Measurements from ENCODE around the gene CSTF2T.

The CSTF2T gene, protein sequence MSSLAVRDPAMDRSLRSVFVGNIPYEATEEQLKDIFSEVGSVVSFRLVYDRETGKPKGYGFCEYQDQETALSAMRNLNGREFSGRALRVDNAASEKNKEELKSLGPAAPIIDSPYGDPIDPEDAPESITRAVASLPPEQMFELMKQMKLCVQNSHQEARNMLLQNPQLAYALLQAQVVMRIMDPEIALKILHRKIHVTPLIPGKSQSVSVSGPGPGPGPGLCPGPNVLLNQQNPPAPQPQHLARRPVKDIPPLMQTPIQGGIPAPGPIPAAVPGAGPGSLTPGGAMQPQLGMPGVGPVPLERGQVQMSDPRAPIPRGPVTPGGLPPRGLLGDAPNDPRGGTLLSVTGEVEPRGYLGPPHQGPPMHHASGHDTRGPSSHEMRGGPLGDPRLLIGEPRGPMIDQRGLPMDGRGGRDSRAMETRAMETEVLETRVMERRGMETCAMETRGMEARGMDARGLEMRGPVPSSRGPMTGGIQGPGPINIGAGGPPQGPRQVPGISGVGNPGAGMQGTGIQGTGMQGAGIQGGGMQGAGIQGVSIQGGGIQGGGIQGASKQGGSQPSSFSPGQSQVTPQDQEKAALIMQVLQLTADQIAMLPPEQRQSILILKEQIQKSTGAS

DNA sequence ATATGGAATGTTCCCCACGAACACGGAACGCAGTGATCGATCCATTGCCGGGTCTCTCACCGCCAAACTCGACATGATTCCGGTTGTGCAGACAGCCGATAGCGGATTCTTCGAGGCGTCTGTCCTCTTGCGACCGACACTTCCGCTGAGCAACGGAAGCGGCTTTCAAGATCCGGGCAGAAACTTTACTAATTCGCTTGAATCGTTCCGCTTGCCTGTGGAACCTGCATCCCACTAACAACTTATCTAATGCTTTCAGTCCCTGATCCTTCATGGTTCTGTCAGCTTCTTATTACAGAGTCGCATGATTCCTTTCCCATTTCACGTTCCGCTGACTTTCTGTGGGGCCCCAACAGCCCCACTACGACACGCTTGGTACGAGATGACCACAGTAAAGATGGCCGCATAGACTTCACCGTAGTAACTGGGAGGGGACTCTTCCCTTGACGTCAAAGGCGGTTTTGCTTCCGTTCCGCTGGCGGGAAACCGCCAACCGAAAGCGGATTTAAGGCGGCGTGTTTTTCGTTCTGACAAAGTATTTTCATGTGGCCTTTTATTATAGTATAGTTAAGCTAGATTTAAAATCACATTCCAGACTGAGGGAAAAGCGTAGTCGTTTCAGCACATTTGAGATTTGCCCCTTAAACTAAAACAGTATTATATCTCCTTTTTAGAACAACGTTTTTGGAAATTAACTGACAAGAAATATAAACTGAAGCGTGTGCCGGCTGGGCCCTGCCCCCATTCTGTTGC, at the start of gene CSTF2T:
Gene CSTF2T (minus strand): TSS at position 121 of the 753 bp plus-strand sequence. CDS start 46 bp downstream, at position 75.
- DNase-seq (ENCODE audit: low read depth in 2 of 3, low spot score in 2 of 3) = peak; percentile 59 to 85 (median 75)

DNA sequence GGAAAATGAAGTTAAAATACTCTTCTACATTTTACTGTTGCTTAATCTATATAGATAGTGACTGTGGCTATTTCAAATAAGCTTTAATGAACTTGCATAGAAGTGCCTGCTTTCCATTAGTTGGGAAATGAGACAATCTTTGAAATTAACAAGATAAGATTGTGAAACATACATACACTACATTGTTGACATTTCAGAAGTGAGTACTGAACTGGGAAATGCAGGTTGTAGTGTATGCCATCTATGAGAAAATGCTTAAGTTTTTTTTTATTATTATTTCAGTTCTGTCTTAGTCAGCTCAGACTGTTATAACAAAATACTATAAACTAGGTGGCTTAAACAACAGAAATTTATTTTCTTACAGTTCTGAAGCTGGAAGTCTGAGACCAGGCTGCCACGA, 49.6 kb upstream of the CSTF2T start:
- no peak for DNase-seq (ENCODE audit: low read depth in 2 of 3, low spot score in 2 of 3)

DNA sequence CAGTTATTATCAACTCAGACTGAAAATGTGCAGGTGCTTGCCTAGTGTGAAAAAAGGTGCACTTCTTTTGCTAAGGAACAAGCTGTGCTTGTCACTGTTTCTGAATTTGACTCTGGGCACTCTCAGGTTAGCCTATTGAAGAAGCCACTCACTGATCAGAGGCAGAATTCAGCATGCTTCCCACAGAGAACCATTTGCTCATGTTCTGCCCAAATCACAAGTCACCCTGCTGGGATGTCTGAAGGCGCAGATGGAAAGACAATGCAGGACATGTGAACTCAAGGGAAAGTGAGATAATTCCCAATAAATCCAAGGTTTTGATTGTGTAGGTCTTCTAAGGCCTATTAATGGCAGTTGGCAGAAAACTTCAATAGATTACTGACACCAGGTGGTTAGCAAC, 47.8 kb upstream of the CSTF2T start:
- no peak for DNase-seq (ENCODE audit: low read depth in 2 of 3, low spot score in 2 of 3)

DNA sequence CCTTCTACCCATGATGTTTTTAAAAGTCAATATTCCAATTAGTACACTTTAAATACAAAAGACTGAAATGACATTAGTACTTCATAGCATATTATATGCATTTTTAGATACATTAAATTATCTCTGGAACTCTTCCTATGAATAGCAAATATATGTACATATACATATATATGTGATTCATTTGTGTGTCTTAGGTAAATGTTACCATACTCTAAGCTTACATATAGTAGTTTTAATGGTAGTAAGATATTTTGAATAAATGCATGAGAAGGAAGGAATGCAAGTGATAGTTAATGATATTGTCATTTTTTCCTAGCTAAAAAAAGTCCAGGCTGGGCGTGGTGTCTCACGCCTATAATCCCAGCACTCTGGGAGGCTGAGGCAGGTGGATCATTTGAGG, 46.0 kb upstream of the CSTF2T start:
- DNase-seq (ENCODE audit: low read depth in 2 of 3, low spot score in 2 of 3) = no peak

DNA sequence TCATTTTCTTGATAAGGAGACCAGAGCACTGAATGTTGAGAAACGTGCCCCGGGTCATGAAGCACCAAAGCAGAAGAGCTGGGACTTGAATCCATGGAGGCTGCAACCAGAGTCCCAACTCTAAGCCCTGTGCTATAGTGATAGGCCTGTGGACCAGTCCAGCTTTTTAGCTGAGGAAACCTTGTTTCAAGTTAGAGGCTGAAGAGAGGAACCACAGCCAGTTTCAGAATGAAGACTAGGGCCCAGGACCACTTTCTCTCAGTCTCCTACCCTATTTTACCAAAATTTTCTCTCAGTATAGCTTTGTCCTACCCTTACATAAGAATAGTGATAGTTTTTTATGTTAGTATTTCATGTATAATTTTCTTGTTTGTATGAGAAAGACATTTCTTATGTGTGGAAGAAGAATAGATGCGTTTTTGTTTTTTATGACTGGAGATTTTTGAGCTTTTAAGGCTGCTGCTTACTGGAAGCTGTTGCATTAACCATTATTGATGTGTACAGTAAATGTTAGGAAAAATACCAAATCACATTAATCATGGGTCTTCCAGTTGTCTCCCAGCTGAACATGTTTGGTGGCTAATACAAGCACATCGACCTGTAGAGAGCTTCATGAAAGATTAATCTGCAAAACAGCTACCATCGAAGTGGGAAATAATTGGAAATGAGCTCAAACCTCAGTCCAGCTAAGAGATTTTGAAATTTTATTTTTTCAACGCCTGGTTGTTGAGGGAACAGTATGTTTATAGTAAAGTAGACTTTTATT, 45.0 kb upstream of the CSTF2T start:
- no peak for DNase-seq (ENCODE audit: low read depth in 2 of 3, low spot score in 2 of 3)

DNA sequence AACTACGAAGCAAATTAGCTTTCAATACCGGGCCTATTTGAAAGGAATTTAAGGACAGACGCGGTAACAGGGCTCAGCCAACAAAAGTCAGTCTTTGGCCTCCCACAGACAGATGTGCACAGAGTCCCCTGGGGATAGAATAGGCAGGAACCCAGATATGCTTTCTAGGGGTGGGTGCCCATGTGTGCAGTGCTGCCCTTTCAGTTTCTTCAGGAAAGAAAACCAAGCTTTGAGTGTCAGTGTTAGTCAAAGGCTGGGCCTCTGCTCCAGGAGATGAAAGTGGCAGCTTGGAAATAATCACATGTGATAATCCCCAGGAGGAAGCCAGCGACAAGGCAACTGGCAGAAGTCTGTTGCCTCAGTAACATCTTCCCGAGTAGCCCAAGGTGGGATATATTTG, 43.8 kb upstream of the CSTF2T start:
- no peak for DNase-seq (ENCODE audit: low read depth in 2 of 3, low spot score in 2 of 3)

DNA sequence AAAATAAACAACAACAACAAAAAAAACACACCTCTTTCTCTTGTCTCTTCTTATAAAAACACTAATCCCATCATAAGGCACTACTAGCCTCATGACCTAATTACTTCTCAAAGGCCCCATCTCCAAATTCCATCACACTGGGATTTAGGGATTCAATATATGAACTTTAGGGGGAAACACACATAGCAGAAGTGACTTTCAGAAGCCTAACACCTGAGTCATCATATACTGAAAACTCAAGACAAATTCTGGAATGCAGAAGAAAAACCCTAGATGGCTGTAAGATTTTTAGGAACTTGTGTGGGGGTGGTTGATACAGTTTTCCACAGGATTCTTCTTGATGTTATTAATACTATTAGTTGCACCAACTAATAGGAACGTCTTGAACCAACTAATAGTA, 33.7 kb upstream of the CSTF2T start:
- DNase-seq (ENCODE audit: low read depth in 2 of 3, low spot score in 2 of 3) = no peak

DNA sequence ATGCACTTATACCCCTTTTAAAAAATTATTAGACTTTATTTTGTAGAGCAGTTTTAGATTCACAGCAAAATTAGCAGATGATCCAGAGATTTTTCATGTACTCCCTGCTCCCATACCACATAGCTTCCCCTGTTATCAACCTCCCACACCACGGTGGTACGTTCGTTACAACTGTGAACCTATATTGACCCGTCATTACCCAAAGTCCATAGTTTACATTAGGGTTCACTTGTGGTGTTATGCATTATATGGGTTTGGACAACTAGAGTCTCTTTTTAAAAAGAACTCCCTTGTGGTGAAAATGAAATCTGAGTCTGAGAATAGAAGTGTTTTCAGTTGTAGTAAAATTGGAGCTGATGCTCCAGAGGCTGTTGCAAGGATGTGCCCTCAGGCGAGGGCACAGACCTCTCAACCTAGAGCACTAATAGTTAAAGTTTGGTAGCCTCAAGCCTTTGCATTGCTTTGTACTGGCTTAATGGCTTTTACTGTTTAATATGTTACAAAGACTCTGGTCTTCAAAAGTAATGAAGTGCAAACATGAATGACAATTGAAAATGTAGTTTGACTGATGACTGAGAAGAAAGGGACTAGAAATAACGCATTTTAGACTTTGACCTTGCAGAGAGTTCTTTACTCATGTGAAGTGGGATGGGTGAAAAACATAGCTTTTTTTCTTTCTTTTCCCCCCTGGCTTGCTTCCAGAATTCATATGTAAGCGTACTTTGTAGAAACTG, 30.6 kb upstream of the CSTF2T start:
- no peak for DNase-seq (ENCODE audit: low read depth in 2 of 3, low spot score in 2 of 3)

DNA sequence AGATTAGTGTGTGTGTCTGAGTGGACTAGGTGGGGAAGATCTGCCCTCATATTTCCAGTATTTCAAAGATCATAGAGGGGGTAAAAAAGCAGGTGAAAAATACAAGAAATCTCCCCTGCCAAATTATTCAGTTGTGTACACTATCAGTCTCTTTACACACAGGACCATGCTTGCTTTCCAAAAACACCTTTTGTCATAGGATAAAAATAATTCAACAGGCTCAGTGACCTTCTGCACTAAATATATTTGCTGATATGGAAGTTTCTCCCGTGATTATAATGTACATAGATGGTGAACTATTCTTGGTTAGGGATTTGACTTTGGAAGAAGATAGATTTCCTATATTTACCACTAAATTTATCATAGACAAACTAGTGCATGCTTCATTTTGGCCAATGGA, 24.6 kb upstream of the CSTF2T start:
- DNase-seq (ENCODE audit: low read depth in 2 of 3, low spot score in 2 of 3) = no peak

DNA sequence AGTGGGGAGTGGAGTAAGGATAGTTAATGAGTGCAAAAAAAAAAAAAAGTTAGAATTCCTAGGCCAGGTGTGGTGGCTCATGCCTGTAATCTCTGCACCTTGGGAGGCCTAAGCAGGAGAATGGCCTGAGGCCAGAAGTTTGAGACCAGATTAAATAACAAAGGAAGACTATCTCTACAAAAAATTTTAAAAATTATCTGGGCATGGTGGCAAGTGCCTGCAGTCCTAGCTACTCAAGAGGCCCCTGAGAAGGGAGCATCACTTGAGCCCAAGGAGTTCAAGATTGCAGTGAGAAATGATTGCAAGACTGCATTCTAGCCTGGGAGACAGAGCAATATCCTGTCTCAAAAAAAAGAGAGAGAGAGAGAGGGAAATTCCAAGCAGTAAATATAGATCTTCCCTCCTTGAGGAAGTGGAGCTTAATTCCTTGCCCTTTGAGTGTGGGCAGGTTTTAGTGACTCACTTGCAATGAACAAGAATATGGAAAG, 19.5 kb upstream of the CSTF2T start:
- no peak for DNase-seq (ENCODE audit: low read depth in 2 of 3, low spot score in 2 of 3)

DNA sequence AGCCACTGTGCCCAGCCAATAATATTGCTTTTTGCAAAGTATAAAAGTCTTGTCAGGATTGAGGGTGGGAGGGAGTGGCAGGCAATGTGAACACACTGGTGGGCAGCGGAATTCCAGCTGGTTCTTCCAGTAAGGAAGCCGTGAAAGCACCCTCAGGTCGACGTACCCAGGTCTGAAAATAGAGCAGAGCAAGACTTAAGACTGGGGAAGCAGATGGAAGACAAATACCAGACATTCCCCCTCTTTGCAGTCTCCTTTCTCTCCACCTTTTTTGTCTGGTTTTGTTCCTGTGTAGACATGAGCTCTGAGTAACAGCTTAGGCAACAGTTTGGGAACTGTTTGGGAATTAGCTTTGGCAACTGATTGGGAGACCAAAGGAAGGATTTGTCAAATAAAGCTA, 17.6 kb upstream of the CSTF2T start:
- no peak for DNase-seq (ENCODE audit: low read depth in 2 of 3, low spot score in 2 of 3)

DNA sequence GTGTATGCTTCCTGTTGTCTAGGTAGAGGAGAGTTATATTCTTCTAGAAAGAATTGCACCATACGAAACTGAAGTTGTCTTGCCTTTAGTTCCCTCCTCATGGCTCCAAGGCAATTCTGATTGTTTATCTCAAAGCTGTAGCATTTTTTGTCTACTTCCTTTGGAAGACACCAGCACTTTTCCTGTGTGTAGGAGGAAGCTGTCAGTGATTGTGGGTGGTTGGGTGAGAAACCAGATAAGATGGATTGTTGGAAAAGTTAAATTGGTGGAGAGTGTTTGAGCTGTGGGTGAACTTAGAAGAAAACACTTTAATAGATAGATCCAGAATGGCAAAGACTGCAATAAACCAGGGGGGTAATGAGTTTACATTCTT, 12.1 kb upstream of the CSTF2T start:
- DNase-seq (ENCODE audit: low read depth in 2 of 3, low spot score in 2 of 3) = no peak

DNA sequence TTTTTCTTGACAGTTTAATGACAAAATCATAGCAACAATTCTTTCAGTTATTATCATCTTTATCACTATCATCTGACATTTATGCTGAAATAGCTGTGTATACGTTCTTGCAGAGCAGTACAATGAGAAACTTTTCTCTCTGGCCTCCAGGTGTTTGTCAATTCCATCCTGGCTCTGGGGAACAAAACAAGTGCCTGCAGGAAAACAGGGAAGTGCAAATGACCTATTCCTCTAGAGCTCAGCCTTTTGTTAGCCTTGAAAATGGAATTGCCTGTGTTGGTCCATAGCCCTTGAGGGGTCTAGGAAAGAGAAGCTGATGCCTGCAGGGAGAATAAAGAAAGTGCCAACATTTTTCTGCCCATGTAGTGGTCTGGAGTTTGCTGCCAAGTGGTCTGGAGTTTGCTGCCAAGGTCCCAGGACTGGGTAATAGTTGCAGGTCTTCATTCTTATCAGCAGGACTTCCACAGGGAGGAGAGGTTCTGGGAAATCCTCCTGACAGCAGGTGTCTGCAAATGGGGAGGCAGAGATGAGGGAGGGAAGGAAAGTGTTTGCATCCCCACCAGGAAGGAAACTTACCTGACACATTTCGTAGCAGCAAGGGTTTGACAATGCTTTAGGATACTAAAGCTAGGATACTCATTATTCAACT, 10.1 kb upstream of the CSTF2T start:
- no peak for DNase-seq (ENCODE audit: low read depth in 2 of 3, low spot score in 2 of 3)

DNA sequence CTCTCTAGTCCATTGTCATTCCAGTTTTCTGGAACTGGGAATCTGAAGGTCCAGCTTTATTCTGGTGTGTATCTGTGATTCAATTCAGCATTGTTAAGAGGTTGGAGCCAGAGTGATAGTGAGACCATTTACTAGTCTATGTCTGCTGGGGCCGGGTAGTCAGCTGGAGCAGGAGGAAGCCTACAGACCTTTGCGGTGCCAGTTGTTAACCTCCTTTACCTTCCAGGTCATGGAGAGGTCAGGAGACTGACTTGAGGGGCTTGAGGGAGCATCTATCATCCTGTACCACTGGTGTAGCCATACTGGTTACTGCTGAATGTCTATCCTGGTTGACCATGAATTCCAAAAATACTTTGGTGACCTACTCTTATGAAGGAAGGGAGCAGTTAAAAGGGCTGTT, 9.2 kb upstream of the CSTF2T start:
- DNase-seq (ENCODE audit: low read depth in 2 of 3, low spot score in 2 of 3) = no peak

DNA sequence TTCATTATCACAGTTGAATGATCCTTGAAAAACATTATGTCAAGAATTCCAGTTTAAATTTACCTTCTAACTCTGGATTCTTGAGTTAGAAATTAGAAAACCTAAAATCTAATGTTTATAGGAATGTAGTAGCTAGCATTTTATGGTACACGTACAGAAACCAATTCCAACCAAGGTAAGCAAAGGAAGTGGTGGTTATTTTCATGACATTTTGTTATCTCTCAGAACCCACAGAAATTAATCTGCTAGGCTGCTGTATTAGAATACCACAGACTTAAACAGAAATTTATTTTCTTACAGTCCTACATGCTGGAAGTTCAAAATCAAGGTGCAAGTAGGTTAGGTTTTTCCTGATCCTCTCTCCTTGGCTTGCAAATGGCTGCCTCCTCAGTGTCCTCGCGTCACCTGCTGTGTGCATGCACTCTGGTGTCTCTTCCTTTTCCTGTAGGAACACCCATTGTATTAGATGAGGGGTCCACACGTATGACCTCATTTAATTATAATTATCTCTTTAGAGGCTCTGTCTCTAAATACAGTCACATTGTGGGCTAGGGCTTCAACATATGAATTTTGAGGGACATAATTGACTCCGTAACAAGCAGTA, 8.5 kb upstream of the CSTF2T start:
- DNase-seq (ENCODE audit: low read depth in 2 of 3, low spot score in 2 of 3) = no peak

DNA sequence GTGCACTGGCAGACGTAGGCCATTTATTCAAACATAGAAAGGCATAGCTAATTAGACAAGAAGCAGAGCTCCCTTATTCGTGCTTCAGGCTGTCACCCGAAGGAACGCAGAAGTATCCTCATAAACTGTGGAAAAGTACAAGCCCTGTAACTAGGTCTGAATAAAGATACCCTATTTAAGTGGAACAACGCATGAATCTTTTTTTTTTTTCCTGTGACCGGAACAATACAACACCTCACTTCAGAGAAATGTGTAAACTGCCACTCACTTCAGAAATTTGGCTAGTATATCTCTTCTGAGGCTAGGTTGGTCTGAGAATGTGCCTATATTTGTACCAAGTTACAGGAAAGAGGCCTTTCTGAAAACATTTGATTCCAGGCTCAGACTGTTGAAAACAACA, 8.0 kb upstream of the CSTF2T start:
- DNase-seq (ENCODE audit: low read depth in 2 of 3, low spot score in 2 of 3) = no peak

DNA sequence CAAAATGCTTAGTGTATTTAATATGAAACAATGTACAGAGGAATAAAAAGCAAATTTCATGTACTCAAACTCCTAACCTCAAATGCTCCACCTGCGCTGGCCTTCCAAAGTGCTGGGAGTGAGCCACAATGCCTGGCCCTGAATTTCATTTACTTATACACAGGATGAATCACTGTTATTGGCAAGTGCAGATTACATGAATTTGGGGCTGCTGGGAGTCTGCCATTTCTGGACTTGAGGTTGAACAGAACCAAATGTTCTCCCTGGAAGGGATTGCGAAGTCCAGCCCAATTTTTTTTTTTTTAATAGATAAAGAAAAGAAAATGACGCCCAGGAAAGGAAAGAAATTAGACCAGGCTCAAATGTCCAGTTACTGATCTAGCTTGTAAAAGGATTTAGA, 6.8 kb upstream of the CSTF2T start:
- DNase-seq (ENCODE audit: low read depth in 2 of 3, low spot score in 2 of 3) = no peak

DNA sequence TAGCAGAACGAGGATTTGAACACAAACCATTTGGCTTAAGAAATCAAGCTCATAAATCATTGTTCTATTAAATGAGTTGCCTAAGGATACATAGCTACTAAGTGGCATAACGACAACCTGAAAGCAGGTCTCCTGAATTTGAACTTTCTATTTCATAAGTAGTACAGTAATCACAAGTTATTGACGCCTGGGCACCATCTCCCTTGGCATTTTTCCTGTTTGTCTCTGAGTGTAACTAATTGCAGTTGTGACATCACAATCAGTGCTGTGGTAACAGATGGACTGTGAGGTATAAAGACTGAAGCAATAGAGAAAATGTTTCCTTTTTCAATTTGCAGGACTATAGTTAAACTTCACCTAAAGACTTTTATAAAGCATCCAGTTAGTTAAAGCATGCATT, 6.4 kb upstream of the CSTF2T start:
- no peak for DNase-seq (ENCODE audit: low read depth in 2 of 3, low spot score in 2 of 3)

DNA sequence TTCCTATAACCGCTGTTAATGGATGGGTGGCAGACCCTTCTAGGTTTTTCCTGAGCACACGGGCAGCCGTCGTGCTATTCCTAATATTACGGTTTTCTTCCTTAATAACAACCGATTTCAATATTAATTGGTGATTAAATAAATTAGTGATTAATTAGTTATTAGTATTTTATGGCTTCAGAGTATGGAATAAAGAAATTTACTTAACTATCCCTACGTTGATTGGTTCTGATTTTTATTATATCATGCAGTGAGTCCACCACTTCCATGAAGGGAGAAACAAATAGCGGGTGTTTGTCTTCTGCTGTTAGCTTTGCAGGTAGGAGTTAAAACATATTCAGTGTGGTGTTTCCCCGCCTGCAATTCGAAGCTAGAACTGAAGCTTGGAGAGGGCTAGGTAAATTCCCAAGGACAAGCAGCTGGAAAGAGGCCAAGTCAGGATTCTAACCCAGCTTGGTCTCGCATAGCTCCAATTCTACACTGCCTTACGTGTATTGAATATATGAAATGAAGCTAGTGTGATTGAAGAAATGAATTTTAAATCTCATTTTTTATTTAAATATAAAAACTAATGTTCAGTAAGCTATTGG, 928 bp upstream of the CSTF2T start:
- DNase-seq (ENCODE audit: low read depth in 2 of 3, low spot score in 2 of 3) = no peak

DNA sequence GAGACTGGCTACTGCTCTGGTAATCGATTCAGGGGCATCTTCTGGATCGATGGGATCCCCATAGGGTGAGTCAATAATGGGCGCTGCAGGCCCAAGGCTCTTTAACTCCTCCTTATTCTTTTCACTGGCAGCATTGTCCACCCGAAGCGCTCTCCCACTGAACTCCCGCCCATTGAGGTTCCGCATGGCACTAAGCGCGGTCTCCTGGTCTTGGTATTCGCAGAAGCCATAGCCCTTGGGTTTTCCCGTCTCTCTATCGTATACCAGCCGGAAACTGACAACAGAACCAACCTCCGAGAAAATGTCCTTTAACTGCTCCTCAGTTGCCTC, 285 bp downstream of the CSTF2T start:
- DNase-seq (ENCODE audit: low read depth in 2 of 3, low spot score in 2 of 3) = no peak
